Endothelial cell (in vitro differentiated cells): ENCODE results near the gene ZNF554. TPM values are rescaled to one million over a fixed set of nuclear protein-coding genes. Genes with fewer than 3 reads are reported as not detected.
"Not testable (repeated sequence)": the region's sequence is repeated elsewhere in the genome, so short reads cannot be mapped to it uniquely, and the experiment has no call there.

ENCODE experiments used
- DNase-seq: peaks from one replicate; pipeline ENCODE4 v3.0.0; 2021; ENCODE audit warnings: low spot score
- H3K27ac Mint-ChIP-seq: one replicate; pipeline ENCODE4 v1.8.0; 2021; ENCODE audit warnings: mixed read lengths, inconsistent platforms; ENCODE audit not compliant: unreplicated experiment
- H3K27me3 Mint-ChIP-seq: one replicate; pipeline ENCODE4 v1.8.0; 2021; ENCODE audit warnings: mild to moderate bottlenecking, moderate library complexity, mixed read lengths, inconsistent platforms; ENCODE audit not compliant: unreplicated experiment
- H3K36me3 Mint-ChIP-seq: one replicate; pipeline ENCODE4 v1.8.0; 2021; ENCODE audit warnings: mild to moderate bottlenecking, low read depth, mixed read lengths, inconsistent platforms; ENCODE audit not compliant: unreplicated experiment
- H3K4me1 Mint-ChIP-seq: one replicate; pipeline ENCODE4 v1.8.0; 2021; ENCODE audit warnings: mild to moderate bottlenecking, mixed read lengths, inconsistent platforms; ENCODE audit not compliant: unreplicated experiment
- H3K4me3 Mint-ChIP-seq: one replicate; pipeline ENCODE4 v1.8.0; 2021; ENCODE audit warnings: mild to moderate bottlenecking, mixed read lengths, inconsistent platforms; ENCODE audit not compliant: unreplicated experiment
- H3K9me3 Mint-ChIP-seq: one replicate; pipeline ENCODE4 v1.8.0; 2021; ENCODE audit warnings: mixed read lengths, inconsistent platforms; ENCODE audit not compliant: unreplicated experiment
- total RNA-seq: library from RNA; stranded (reverse); fragmentation: NEBNext Ultra II Directional; extraction: Animal tissue kit (Norgen Biotek cat#: 25700); gene quantifications from one replicate; pipeline ENCODE4 v1.2.1, GENCODE V29; 2021; ENCODE audit not compliant: unreplicated experiment
- TF ChIP-seq, protein P1 (sequence below): fragments of 200-600 bp; sonication (generic); IDR thresholded peaks from one replicate; pipeline ENCODE4 v1.5.0; 2021; ENCODE audit warnings: antibody characterized with exemption; ENCODE audit not compliant: unreplicated experiment

Gene ZNF554
- total RNA-seq, 1 donor from 2014 or later, result 9.0 TPM

DNA sequence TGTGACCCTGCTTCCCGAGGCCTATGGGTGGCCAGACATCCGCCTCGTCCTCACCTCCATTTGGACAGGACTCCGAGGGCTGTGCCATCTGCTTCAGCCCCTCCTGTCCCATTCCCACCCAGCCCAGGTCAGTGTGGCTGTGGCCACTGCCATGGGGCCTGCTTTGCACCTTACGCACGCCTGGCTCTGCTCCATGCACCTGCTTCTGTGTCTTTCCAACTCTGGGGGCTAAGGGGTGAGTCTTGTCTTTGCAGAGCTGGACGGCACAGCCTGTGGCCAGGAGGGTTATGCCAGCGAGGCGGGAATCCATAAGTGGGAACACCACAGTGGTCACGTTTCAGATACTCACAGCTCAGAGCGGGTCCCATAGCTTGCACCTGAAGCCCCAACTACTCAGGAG, 5.2 kb upstream of the ZNF554 start:
- peaks cover 2% of the 10 kb centered on the region for H3K27me3 Mint-ChIP-seq
- H3K4me3 Mint-ChIP-seq, result no peak overlapping the region
- TF ChIP-seq, protein P1, sequence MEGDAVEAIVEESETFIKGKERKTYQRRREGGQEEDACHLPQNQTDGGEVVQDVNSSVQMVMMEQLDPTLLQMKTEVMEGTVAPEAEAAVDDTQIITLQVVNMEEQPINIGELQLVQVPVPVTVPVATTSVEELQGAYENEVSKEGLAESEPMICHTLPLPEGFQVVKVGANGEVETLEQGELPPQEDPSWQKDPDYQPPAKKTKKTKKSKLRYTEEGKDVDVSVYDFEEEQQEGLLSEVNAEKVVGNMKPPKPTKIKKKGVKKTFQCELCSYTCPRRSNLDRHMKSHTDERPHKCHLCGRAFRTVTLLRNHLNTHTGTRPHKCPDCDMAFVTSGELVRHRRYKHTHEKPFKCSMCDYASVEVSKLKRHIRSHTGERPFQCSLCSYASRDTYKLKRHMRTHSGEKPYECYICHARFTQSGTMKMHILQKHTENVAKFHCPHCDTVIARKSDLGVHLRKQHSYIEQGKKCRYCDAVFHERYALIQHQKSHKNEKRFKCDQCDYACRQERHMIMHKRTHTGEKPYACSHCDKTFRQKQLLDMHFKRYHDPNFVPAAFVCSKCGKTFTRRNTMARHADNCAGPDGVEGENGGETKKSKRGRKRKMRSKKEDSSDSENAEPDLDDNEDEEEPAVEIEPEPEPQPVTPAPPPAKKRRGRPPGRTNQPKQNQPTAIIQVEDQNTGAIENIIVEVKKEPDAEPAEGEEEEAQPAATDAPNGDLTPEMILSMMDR, result no peak
- H3K4me1 Mint-ChIP-seq, result no peaks in the 10 kb centered on the region
- H3K9me3 Mint-ChIP-seq, result no peaks in the 10 kb centered on the region
- no peaks in the 10 kb centered on the region for H3K36me3 Mint-ChIP-seq
- DNase-seq, result no peak
- H3K27ac Mint-ChIP-seq, result no peak overlapping the region

DNA sequence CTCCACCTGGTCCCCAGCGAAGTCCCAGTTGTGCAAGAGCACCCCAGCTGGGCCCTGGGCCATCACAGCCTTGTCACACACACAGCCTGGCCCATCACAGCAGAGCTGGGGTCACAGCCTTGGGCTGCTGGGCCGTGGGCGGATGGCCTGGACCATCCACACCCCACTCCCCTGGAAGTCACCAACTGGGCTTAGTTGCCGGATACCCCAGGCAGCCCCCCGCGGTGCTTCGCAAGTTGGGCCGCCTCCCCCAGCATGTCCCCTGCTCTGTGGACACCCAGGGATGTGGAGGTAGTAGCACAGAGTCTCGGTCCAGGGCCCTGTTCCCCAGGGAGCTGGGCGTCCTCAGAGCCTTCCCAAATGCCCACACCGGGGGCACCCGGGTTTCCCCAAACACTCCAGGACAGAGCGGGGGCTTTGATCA, 4.5 kb upstream of the ZNF554 start:
- H3K4me1 Mint-ChIP-seq, result no peaks in the 10 kb centered on the region
- no peak for DNase-seq
- H3K36me3 Mint-ChIP-seq, result no peaks in the 10 kb centered on the region
- TF ChIP-seq, protein P1, result no peak
- no peak overlapping the region for H3K4me3 Mint-ChIP-seq
- peaks cover 2% of the 10 kb centered on the region for H3K27me3 Mint-ChIP-seq
- no peak overlapping the region for H3K27ac Mint-ChIP-seq
- no peaks in the 10 kb centered on the region for H3K9me3 Mint-ChIP-seq

DNA sequence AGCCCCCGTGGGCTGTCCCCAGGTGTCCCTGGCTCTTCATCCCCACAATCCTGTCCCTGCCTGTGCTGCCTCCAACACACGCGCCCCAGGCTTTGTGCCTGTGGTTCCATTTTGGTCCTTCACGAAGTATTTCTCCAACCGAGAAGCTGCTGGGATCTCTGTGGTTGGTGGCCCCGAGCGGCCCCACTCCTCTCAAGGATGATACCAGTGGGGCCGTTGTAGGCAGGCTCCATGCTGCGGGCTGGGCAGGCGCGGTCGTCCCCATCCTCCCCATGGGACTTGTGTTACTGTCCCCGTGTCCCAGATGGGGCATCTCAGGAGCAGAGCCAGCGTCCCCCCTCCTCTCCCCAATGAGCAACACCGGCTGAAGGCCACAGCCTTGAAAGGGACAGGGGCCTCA, 3.7 kb upstream of the ZNF554 start:
- no peak overlapping the region for H3K27ac Mint-ChIP-seq
- peaks cover 4% of the 10 kb centered on the region for H3K27me3 Mint-ChIP-seq
- H3K36me3 Mint-ChIP-seq, result no peaks in the 10 kb centered on the region
- H3K4me3 Mint-ChIP-seq, result no peak overlapping the region
- H3K9me3 Mint-ChIP-seq, result no peaks in the 10 kb centered on the region
- no peak for DNase-seq
- H3K4me1 Mint-ChIP-seq, result no peaks in the 10 kb centered on the region
- TF ChIP-seq, protein P1, result no peak

DNA sequence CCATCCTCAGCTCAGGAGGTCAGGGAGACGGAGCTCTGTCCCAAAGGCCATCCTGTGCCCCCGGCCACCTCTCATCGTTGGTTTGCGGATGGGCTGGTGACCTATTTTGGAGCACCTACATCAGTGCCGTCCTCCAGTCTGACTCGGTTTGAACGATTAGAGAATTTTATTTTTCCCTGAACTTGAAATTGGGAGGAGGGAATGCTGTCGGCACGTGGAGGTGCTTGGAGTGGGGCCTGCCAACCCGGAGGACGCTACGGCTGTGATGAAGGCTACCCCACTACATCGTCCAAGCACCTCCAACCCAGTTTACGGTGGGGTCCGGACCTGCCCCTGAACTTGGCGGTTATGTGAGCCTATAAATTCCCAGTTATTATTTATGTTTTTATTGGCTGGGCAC, 3.0 kb upstream of the ZNF554 start:
- H3K27me3 Mint-ChIP-seq, result peaks cover 6% of the 10 kb centered on the region
- H3K4me3 Mint-ChIP-seq, result no peak overlapping the region
- no peaks in the 10 kb centered on the region for H3K36me3 Mint-ChIP-seq
- no peaks in the 10 kb centered on the region for H3K4me1 Mint-ChIP-seq
- TF ChIP-seq, protein P1, result no peak
- no peak overlapping the region for H3K27ac Mint-ChIP-seq
- no peaks in the 10 kb centered on the region for H3K9me3 Mint-ChIP-seq
- DNase-seq, result no peak

DNA sequence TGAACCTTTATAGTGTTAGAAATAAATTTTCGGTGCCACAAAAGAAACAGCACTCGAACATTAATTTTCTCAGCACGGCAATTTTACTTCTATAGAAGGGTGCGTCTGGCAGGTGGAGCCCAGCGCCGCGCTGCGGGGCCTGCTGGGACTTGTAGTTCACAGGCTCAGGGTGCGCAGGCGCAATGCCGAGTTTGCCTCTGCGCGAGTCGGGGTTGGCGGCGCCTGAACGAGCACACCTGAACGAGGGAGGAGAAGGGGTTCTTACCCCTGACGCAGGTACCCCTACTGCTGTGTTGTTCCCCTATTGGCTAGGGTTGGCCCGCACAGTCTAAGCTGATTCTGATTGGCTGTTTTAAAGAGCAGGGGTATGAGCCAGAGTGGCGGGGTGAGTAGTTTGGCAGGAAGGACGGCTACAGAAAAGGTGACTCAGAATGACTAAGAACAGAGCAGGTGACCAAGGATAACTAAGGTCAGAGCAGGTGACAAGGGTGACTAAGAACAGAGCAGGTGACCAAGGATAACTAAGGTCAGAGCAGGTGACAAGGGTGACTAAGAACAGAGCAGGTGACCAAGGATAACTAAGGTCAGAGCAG, 2.3 kb upstream of the ZNF554 start:
- H3K27ac Mint-ChIP-seq, H3K36me3 Mint-ChIP-seq, DNase-seq, H3K9me3 Mint-ChIP-seq, H3K4me1 Mint-ChIP-seq, H3K4me3 Mint-ChIP-seq: not testable (repeated sequence)
- peaks cover 11% of the 10 kb centered on the region for H3K27me3 Mint-ChIP-seq
